Sigmoid colon (tissue), 4 donors: ENCODE data around the gene SPOCD1.

Experiments
- POLR2A ChIP-seq, 2 donors: fragments of 450-650 bp; IDR thresholded peaks; one replicate each; pipeline ENCODE4 v1.6.1; 2016; ENCODE audit warnings: antibody characterized with exemption in 2 of 2, mild to moderate bottlenecking in 2 of 2, moderate library complexity in 2 of 2
- POLR2AphosphoS5 ChIP-seq, 4 donors: sonication (generic); formaldehyde crosslinking; IDR thresholded peaks; one replicate each; pipeline ENCODE4 v1.6.1; 2017; ENCODE audit warnings: antibody characterized with exemption in 4 of 4

GRCh38 chr1:31860581-31860980 lies 44.8 kb upstream of the SPOCD1 start:
- TF ChIP-seq POLR2A (IDR thresholded peaks at IDR 0.05) (no peak), POLR2AphosphoS5 (IDR thresholded peaks at IDR 0.05) (no peak)
